Pancreas (tissue), 10 donors: Measurements from ENCODE around the gene GCNA. TPM values are rescaled to one million over a fixed set of nuclear protein-coding genes. Genes with fewer than 3 reads are reported as not detected.

Experiments used
- ATAC-seq, 4 donors: fragments of 200-7000 bp; cut with Tn5 transposase; one replicate each; pipeline versions ENCODE4 v1.8.0 to v1.9.1; 2020; ENCODE audit warnings: mild to moderate bottlenecking in 4 of 4, moderate library complexity in 4 of 4
- DNase-seq, 6 donors: peaks; one replicate each; pipeline ENCODE4 v3.0.0-alpha.2; 2020
- FAIRE-seq: peaks from 2 replicates; lab custom pipeline; 2012; peaks lifted over from hg19 to GRCh38; lab: Jason Lieb, UNC
- H3K27ac ChIP-seq, 4 donors: fragments of 200-600 bp; sonication (generic); 1 replicate in 3 of 4; 2 replicates in 1 of 4; pipeline versions ENCODE4 v1.5.0 to v1.8.0; 2020
- H3K27me3 ChIP-seq, 4 donors: fragments of 200-600 bp; one replicate each; pipeline ENCODE4 v1.8.0; 2021
- H3K36me3 ChIP-seq, 3 donors: fragments of 200-600 bp; sonication (generic) in 1 of 3; one replicate each; pipeline versions ENCODE4 v1.5.0 to v1.8.0; 2020 to 2021
- H3K4me1 ChIP-seq, 3 donors: fragments of 200-600 bp; one replicate each; pipeline ENCODE4 v1.8.0; 2021
- H3K4me3 ChIP-seq, 4 donors: fragments of 200-600 bp; sonication (generic) in 2 of 4; one replicate each; pipeline versions ENCODE4 v1.5.0 to v1.8.0; 2020 to 2021
- H3K9me3 ChIP-seq, 4 donors: fragments of 200-600 bp; one replicate each; pipeline ENCODE4 v1.8.0; 2021
- WGBS, 2 donors: extraction: QIAGEN DNeasy Blood & Tissue Kit; methylation state at CpG; one replicate each; pipeline ENCODE4 v1.1.7; 2013; 5-methylcytosine and 5-hydroxymethylcytosine counted together
- intact Hi-C, 3 donors: fragments of 100-400 bp; cut with DNase I; formaldehyde crosslinking; loops; one replicate each; pipeline versions ENCODE4 v1.11.1 to v1.14.2; 2022
- polyA plus RNA-seq, 2 donors: library from polyadenylated mRNA; stranded (reverse); fragments of 200-250 nt; gene quantifications; one replicate each; pipeline ENCODE4 v1.2.3, GENCODE V29; 2013
- total RNA-seq, 6 donors: library from RNA; stranded (reverse); fragmentation: NEBNext Ultra II Directional in 4 of 6; extraction: Animal tissue kit (Norgen Biotek cat#: 25700) in 4 of 6; gene quantifications; one replicate each; pipeline versions ENCODE4 v1.2.1 to v1.2.4, GENCODE V29; 2021 to 2023
- TF ChIP-seq, protein P1 (sequence below), 4 donors: fragments of 200-600 bp; sonication (generic) in 3 of 4; IDR thresholded peaks; one replicate each; pipeline versions ENCODE4 v1.5.0 to v1.8.0; 2021; ENCODE audit warnings: antibody characterized with exemption in 4 of 4
- donor health status: healthy with polysubstance abuse.
- donor health status: DM: no; HTN: no; CAD: no; lungs with moderate emphysema.
- donor health status: DM: no; HTN: no; CAD: no.
- donor health status: control.
- donor health status: control.
- donor health status: Bipolar disorder and iron deficiency.
- donor health status: DM: yes; HTN: yes; CAD: no.
- donor health status: DM: no; HTN: no; CAD: no.
- donor health status: DM: no; HTN: no; CAD: no.
- donor health status: DM: yes; HTN: yes; CAD: no.

GCNA gene
- total and polyA plus RNA-seq, 8 donors = 0.63 to 3.1 (median 0.97) TPM

DNA sequence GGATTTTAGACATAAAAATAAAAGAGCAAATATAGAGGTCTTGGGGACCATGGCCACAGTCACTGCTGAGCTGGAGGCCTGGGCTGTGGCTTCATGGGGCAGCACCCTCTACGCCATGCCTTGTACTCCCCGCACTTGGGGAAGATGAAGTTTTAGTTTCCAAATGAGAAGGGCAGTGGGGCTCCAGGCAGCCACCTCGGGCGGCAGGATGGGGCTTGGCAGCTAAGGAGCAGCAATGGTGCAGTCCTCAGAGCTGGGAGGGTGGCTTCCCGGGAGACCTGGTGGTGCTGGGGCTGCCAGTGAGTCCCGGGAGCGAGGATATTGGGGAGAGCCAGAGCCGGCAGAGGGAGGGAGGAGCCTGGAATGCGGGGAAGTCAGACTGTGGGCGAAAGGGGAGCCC lies 37.7 kb downstream of the GCNA start:
- DNase-seq (no peak), ATAC-seq (no peak), FAIRE-seq (no peak)
- Histone ChIP-seq H3K4me1 (no peaks in the 10 kb centered on the region), H3K4me3 (no peak overlapping the region), H3K27me3 (no peaks in the 10 kb centered on the region), H3K36me3 (peaks cover 0 to 10% (median 0%) of the 10 kb centered on the region in 3 donors), H3K9me3 (no peaks in the 10 kb centered on the region), H3K27ac (no peak overlapping the region)
- TF ChIP-seq, protein P1, sequence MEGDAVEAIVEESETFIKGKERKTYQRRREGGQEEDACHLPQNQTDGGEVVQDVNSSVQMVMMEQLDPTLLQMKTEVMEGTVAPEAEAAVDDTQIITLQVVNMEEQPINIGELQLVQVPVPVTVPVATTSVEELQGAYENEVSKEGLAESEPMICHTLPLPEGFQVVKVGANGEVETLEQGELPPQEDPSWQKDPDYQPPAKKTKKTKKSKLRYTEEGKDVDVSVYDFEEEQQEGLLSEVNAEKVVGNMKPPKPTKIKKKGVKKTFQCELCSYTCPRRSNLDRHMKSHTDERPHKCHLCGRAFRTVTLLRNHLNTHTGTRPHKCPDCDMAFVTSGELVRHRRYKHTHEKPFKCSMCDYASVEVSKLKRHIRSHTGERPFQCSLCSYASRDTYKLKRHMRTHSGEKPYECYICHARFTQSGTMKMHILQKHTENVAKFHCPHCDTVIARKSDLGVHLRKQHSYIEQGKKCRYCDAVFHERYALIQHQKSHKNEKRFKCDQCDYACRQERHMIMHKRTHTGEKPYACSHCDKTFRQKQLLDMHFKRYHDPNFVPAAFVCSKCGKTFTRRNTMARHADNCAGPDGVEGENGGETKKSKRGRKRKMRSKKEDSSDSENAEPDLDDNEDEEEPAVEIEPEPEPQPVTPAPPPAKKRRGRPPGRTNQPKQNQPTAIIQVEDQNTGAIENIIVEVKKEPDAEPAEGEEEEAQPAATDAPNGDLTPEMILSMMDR (IDR thresholded peaks at IDR 0.05) = no peak
- 86 to 93% methylated on average over 10 of the region's 10 CpGs for WGBS, 2 donors
- intact Hi-C loops = no loop called here

DNA sequence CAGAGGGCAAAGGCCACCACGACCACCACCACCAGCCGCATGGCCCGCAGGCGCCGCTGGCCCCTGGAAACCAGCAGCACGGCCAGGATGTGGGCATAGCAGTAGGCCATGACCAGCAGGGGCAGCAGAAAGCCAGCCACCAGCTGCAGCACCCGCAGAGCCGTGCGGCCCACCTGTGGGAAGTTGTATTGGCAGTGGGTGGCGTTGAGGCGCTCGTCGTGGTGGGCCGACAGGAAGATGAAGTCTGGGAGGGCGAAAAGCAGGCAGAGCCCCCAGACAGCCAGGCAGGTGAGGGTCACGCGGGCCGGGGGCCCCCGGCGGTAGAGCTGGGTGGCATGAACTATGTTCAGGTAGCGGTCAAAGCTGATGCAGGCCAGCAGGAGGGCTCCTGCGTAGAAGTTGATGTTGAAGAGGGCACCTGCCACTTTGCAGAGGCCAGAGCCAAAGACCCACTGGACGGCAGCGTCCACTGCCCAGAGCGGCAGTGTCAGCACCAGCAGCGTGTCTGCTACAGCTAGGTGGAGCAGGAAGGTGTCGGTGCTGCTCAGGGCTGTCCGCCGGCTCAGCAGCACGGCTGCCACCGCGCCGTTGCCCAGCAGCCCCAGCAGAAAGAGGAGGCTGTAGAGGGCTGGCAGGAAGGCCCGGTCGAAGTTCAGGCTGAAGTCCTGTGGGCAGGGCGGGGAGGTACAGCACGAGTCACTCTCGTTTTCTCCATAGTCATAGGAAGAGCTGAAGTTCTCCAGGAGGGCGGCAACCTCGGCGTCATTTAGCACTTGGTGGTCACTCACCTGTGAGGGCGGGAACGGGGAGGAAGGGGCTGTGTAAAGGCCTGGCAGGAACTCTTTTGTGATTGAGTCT lies 38.7 kb downstream of the GCNA start:
- no peaks in the 10 kb centered on the region for H3K27me3 ChIP-seq
- H3K9me3 ChIP-seq = no peaks in the 10 kb centered on the region
- WGBS, 2 donors = 88 to 90% methylated on average over 43 of the region's 43 CpGs
- peaks cover 0 to 5% (median 0%) of the 10 kb centered on the region in 3 donors for H3K36me3 ChIP-seq
- intact Hi-C loops = no loop called here
- FAIRE-seq = no peak
- TF ChIP-seq, protein P1 (IDR thresholded peaks at IDR 0.05) = no peak
- no peak overlapping the region for H3K27ac ChIP-seq
- H3K4me1 ChIP-seq = no peaks in the 10 kb centered on the region
- peak in 2 of 4 donors; percentile 39 to 43 for ATAC-seq
- DNase-seq = no peak
- no peak overlapping the region for H3K4me3 ChIP-seq

DNA sequence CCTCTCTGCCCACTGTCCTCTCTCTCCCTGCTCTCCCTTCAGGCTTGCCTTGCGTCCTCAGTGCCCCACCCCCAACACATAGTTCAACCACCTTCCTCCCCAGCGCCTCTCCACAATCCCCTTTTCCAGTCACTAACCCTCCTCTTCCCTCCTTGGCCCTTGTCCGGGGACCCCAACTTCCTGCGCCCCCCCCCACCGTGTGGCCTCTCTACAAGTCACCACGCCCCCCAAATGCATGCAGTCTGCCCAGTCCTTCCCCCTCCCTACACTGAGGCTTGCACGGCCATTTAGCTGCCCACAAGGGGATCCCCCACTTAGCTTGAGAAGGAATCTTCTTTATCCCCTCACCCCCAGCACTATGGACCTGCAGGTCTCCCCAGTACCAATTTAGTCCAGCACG lies 39.5 kb downstream of the GCNA start:
- Histone ChIP-seq H3K4me1 (no peaks in the 10 kb centered on the region), H3K27ac (no peak overlapping the region), H3K4me3 (no peak overlapping the region), H3K9me3 (no peaks in the 10 kb centered on the region), H3K36me3 (peaks cover 0 to 2% (median 0%) of the 10 kb centered on the region in 3 donors), H3K27me3 (no peaks in the 10 kb centered on the region)
- FAIRE-seq (no peak), DNase-seq (no peak), ATAC-seq (no peak)
- TF ChIP-seq, protein P1 (IDR thresholded peaks at IDR 0.05) = no peak
- intact Hi-C loops = no loop called here
- 71 to 89% methylated on average over 7 to 8 of the region's 8 CpGs for WGBS, 2 donors

DNA sequence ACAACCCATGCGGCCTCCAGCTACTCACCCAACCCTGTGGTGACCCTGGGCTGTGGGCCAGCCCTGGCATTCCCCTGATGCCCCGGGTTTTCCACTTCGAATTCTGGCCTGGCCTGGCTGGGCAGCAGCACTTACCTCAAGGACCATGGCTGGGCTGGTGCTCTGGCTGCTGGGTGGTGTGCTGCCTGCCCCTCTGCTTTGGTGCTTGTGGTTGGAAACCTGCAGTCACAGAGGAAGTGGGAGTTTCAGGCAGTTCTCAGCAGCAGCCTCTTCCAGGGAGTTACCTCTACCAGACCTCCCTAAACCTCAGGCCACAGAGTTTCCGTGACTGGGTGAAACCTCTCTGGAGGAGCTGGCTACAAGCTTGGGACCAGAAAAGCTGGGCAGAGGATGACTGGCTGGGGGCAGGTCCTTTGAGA lies 40.1 kb downstream of the GCNA start, which contains the start of gene CXCR3:
Gene CXCR3 (minus strand): TSS at position 209 of the 419 bp plus-strand sequence. CDS start 62 bp downstream, at position 147.
- Histone ChIP-seq H3K27me3 (no peaks in the 10 kb centered on the region), H3K9me3 (no peaks in the 10 kb centered on the region), H3K4me1 (no peaks in the 10 kb centered on the region), H3K4me3 (no peak within 1 kb of the TSS), H3K27ac (peak within 1 kb of the TSS in 1 of 4 donors; percentile 5), H3K36me3 (no peaks in the 10 kb centered on the region)
- intact Hi-C loops = no loop called here
- DNase-seq (peak in 4 of 6 donors; percentile 26 to 67 (median 38)), FAIRE-seq (no peak), ATAC-seq (peak in 3 of 4 donors; percentile 19 to 71 (median 35))
- TF ChIP-seq, protein P1 (IDR thresholded peaks at IDR 0.05) = no peak
- WGBS, 2 donors = 34 to 49% methylated on average over 4 of the region's 4 CpGs

DNA sequence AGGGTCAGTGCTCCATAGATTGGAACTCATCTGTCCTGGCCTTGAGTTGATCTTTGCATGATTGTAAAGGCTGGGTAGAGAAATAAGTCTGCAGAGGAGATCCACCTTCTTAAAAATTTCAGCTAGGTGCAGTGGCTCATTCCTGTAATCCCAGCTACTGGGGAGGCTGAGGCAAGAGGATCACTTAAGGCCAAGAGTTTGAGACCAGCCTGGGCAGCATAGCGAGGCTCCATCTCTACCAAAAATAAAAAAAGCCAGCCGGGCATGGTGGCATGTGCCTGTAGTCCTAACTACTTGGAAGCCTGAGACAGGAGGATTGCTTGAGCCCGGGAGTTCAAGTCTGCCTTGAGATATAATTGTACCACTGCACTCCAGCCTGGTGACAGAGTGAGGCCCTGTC lies 40.5 kb downstream of the GCNA start:
- DNase-seq (no peak), FAIRE-seq (no peak), ATAC-seq (no peak)
- Histone ChIP-seq H3K4me3 (no peak overlapping the region), H3K27ac (peak overlapping the region in 1 of 4 donors; percentile 5), H3K9me3 (no peaks in the 10 kb centered on the region), H3K4me1 (no peaks in the 10 kb centered on the region), H3K27me3 (no peaks in the 10 kb centered on the region), H3K36me3 (no peaks in the 10 kb centered on the region)
- TF ChIP-seq, protein P1 (IDR thresholded peaks at IDR 0.05) = no peak
- intact Hi-C loops = no loop called here
- WGBS, 2 donors = 92% methylated on average over 3 of the region's 3 CpGs
